NCI-H82 treated with DMSO at 0.1 percent for 48 hours (cell line): Measurements from ENCODE around the gene TM9SF3.

Source experiments
- DNase-seq: peaks from one replicate; lab custom pipeline; 2025; ENCODE audit not compliant: unreplicated experiment; lab: John Stamatoyannopoulos, UW

Gene TM9SF3

GRCh38 chr10:96513305-96513697 lies 73.5 kb downstream of the TM9SF3 start:
- no peak for DNase-seq

GRCh38 chr10:96512524-96513304 lies 74.1 kb downstream of the TM9SF3 start:
- DNase-seq = no peak

- peak; percentile 16 for DNase-seq
These were observed 75.5 kb downstream of the TM9SF3 start for GRCh38 chr10:96511044-96511945.

- no peak for DNase-seq
These were observed 77.7 kb downstream of the TM9SF3 start for GRCh38 chr10:96509017-96509641.

- no peak for DNase-seq
These were observed 79.8 kb downstream of the TM9SF3 start for GRCh38 chr10:96507044-96507443.

- no peak for DNase-seq
These were observed 81.4 kb downstream of the TM9SF3 start for GRCh38 chr10:96505150-96506136.

- DNase-seq = no peak
These were observed 84.1 kb downstream of the TM9SF3 start for GRCh38 chr10:96502561-96503282.

- DNase-seq = no peak
These were observed 84.8 kb downstream of the TM9SF3 start for GRCh38 chr10:96501985-96502384.

GRCh38 chr10:96500519-96500918 lies 86.3 kb downstream of the TM9SF3 start:
- DNase-seq = no peak

GRCh38 chr10:96500050-96500449 lies 86.8 kb downstream of the TM9SF3 start:
- no peak for DNase-seq

- no peak for DNase-seq
These were observed 89.4 kb downstream of the TM9SF3 start for GRCh38 chr10:96497391-96497790.

- no peak for DNase-seq
These were observed 90.4 kb downstream of the TM9SF3 start for GRCh38 chr10:96496281-96496925.

GRCh38 chr10:96495544-96495943 lies 91.3 kb downstream of the TM9SF3 start:
- no peak for DNase-seq

GRCh38 chr10:96494694-96495093 lies 92.1 kb downstream of the TM9SF3 start:
- DNase-seq = no peak

- DNase-seq = no peak
These were observed 92.8 kb downstream of the TM9SF3 start for GRCh38 chr10:96493871-96494525.

GRCh38 chr10:96493254-96493653 lies 93.6 kb downstream of the TM9SF3 start:
- DNase-seq = no peak

- DNase-seq = no peak
These were observed 95.5 kb downstream of the TM9SF3 start for GRCh38 chr10:96491303-96491702.

GRCh38 chr10:96488161-96488935 lies 98.5 kb downstream of the TM9SF3 start:
- DNase-seq = no peak
